ENCODE results near the gene NFKBIB.

DNA sequence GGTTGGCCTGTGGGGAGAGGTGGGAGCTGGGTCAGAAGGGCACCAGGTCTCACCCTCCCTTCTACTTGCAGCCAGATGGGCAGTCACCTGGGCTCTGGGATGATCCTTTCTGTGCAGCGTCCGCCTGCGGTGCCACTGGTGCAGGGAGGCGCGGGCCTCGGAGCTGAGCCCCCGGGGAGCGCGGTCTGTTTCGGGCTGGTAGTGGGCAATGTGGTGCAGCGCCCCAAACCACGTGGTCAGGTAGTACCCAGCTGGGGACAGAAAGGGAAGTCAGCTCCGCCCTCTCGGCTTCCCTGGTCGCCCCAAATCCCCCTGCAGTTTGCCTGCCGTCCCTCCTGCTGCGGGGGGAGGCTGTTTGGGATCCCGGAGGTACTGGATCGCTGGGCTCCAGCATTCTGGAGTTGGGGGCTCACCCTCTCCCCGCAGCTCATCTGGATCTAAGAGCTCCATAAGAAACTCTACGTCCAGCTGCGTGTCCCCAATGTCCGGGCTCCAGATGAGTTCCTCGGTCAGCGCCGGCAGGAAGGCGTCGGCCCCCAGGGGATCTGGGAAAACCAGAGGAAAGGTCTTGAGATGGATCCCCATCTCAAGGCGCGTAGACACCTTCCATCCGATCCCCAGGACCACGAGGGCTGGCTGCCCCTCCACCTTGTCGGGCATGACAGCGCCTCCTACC is 30.5 kb upstream of the NFKBIB start:
- TF ChIP-seq, protein P1, sequence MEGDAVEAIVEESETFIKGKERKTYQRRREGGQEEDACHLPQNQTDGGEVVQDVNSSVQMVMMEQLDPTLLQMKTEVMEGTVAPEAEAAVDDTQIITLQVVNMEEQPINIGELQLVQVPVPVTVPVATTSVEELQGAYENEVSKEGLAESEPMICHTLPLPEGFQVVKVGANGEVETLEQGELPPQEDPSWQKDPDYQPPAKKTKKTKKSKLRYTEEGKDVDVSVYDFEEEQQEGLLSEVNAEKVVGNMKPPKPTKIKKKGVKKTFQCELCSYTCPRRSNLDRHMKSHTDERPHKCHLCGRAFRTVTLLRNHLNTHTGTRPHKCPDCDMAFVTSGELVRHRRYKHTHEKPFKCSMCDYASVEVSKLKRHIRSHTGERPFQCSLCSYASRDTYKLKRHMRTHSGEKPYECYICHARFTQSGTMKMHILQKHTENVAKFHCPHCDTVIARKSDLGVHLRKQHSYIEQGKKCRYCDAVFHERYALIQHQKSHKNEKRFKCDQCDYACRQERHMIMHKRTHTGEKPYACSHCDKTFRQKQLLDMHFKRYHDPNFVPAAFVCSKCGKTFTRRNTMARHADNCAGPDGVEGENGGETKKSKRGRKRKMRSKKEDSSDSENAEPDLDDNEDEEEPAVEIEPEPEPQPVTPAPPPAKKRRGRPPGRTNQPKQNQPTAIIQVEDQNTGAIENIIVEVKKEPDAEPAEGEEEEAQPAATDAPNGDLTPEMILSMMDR (IDR thresholded peaks at IDR 0.05): no peak
- TF ChIP-seq, protein P2, sequence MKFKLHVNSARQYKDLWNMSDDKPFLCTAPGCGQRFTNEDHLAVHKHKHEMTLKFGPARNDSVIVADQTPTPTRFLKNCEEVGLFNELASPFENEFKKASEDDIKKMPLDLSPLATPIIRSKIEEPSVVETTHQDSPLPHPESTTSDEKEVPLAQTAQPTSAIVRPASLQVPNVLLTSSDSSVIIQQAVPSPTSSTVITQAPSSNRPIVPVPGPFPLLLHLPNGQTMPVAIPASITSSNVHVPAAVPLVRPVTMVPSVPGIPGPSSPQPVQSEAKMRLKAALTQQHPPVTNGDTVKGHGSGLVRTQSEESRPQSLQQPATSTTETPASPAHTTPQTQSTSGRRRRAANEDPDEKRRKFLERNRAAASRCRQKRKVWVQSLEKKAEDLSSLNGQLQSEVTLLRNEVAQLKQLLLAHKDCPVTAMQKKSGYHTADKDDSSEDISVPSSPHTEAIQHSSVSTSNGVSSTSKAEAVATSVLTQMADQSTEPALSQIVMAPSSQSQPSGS (CRISPR knock-in tag; IDR thresholded peaks at IDR 0.05; ENCODE audit: borderline replicate concordance, low read depth): no peak
- TF ChIP-seq, protein P3, sequence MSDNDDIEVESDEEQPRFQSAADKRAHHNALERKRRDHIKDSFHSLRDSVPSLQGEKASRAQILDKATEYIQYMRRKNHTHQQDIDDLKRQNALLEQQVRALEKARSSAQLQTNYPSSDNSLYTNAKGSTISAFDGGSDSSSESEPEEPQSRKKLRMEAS (CRISPR knock-in tag; IDR thresholded peaks at IDR 0.05): peak; percentile 66
- TF ChIP-seq ZNF138 (CRISPR knock-in tag; conservative IDR thresholded peaks at IDR 0.05) (no peak; the same call in 1 of the 2 replicates), FOXK1 (CRISPR knock-in tag; IDR thresholded peaks at IDR 0.05) (no peak; the same call in 1 of the 2 replicates), ETV6 (CRISPR knock-in tag; IDR thresholded peaks at IDR 0.05) (no peak), NFYB (CRISPR knock-in tag; conservative IDR thresholded peaks at IDR 0.05; ENCODE audit: low read depth) (no peak), SMAD3 (CRISPR knock-in tag; IDR thresholded peaks at IDR 0.05; ENCODE audit: borderline replicate concordance) (no peak), FOXJ3 (CRISPR knock-in tag; IDR thresholded peaks at IDR 0.05; ENCODE audit: borderline replicate concordance) (no peak), JUN (CRISPR knock-in tag; IDR thresholded peaks at IDR 0.05) (no peak; the same call in 1 of the 2 replicates), ZBTB21 (CRISPR knock-in tag; IDR thresholded peaks at IDR 0.05; ENCODE audit: borderline replicate concordance) (no peak; the same call in 1 of the 2 replicates)
- TF ChIP-seq, protein P4, sequence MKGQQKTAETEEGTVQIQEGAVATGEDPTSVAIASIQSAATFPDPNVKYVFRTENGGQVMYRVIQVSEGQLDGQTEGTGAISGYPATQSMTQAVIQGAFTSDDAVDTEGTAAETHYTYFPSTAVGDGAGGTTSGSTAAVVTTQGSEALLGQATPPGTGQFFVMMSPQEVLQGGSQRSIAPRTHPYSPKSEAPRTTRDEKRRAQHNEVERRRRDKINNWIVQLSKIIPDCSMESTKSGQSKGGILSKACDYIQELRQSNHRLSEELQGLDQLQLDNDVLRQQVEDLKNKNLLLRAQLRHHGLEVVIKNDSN (CRISPR knock-in tag; IDR thresholded peaks at IDR 0.05): peak; percentile 81

All from WTC11 (cell line).